MM.1S (cell line): ENCODE results near the gene CEACAM19.

Experiments
- EZH2 ChIP-seq: fragments of 300-600 bp; sonication (generic); optimal IDR thresholded peaks from 2 replicates; pipeline ENCODE3; 2017; ENCODE audit warnings: low read depth, mild to moderate bottlenecking, antibody characterized with exemption, low read length, mixed read lengths
- EZH2phosphoT487 ChIP-seq: fragments of 300-600 bp; sonication (generic); IDR thresholded peaks from 2 replicates; pipeline ENCODE4 v1.6.1; 2018; ENCODE audit warnings: antibody characterized with exemption, low read length
- TF ChIP-seq, protein P1 (sequence below): fragments of 300-600 bp; sonication (generic); IDR thresholded peaks from 2 replicates; pipeline ENCODE4 v1.5.1; 2016; ENCODE audit warnings: antibody characterized with exemption, low read length, mixed read lengths

DNA sequence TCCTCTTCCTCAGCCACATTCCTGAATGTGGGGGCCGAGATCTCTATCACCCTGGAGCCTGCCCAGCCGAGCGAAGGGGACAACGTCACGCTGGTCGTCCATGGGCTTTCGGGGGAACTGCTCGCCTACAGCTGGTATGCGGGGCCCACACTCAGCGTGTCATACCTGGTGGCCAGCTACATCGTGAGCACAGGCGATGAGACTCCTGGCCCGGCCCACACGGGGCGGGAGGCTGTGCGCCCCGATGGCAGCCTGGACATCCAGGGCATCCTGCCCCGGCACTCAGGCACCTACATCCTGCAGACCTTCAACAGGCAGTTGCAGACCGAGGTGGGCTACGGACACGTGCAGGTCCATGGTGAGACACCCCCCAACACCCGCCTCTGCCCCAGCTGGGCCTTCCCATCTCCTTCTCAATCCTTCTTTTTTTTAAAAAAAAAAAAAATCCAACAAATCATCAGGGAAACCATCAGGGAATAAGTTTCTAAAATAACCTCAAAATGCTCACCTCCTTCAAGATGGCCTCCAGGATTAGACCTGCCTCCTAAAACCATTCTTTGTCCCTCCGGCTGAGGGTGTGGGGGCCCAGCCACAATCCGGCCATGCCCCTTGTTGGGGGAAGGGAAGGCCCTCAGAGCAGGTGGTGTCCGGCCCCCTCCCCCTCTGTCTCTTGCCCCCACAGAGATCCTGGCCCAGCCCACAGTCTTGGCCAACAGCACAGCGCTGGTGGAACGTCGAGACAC is 32.2 kb downstream of the CEACAM19 start:
- TF ChIP-seq, protein P1, sequence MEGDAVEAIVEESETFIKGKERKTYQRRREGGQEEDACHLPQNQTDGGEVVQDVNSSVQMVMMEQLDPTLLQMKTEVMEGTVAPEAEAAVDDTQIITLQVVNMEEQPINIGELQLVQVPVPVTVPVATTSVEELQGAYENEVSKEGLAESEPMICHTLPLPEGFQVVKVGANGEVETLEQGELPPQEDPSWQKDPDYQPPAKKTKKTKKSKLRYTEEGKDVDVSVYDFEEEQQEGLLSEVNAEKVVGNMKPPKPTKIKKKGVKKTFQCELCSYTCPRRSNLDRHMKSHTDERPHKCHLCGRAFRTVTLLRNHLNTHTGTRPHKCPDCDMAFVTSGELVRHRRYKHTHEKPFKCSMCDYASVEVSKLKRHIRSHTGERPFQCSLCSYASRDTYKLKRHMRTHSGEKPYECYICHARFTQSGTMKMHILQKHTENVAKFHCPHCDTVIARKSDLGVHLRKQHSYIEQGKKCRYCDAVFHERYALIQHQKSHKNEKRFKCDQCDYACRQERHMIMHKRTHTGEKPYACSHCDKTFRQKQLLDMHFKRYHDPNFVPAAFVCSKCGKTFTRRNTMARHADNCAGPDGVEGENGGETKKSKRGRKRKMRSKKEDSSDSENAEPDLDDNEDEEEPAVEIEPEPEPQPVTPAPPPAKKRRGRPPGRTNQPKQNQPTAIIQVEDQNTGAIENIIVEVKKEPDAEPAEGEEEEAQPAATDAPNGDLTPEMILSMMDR = no peak
- TF ChIP-seq EZH2 = no peak
- TF ChIP-seq EZH2phosphoT487 = no peak
